ENCODE data around the gene SRP14. TPM values are rescaled to one million over a fixed set of nuclear protein-coding genes. Genes with fewer than 3 reads are reported as not detected.

SRP14 gene
- total RNA-seq, 1 donor from 2014 or later = 164 TPM

GRCh38 chr15:39990706-39991105 lies 48.3 kb downstream of the SRP14 start:
- DNase-seq (ENCODE audit: low read depth in 2 of 2) = no peak

- no peak for DNase-seq (ENCODE audit: low read depth in 2 of 2)
These were observed 51.2 kb downstream of the SRP14 start for GRCh38 chr15:39987821-39988220.

Other genes with a start within 250 kb of the SRP14 start
- 2.4 and 14.4 TPM in 2 replicates for gene GPR176, start 118.9 kb downstream of the SRP14 start, total RNA-seq
- gene EIF2AK4, start 105.1 kb downstream of the SRP14 start, total RNA-seq = 22.0 and 25.8 TPM in 2 replicates
- 2.0 and 3.7 TPM in 2 replicates for gene BMF, start 69.7 kb upstream of the SRP14 start, total RNA-seq
- gene BUB1B, start 121.9 kb upstream of the SRP14 start, total RNA-seq = 3.0 and 10.5 TPM in 2 replicates
- gene PAK6, start 199.9 kb upstream of the SRP14 start, total RNA-seq = not detected in 2 replicates
- gene ANKRD63, start 243.9 kb upstream of the SRP14 start, total RNA-seq = not detected in 2 replicates